CD4-positive, alpha-beta memory T cell (primary cell): ENCODE results near the gene RNF151. TPM values are rescaled to one million over a fixed set of nuclear protein-coding genes. Genes with fewer than 3 reads are reported as not detected.
A peak's percentile ranks its signal among the peaks of the same experiment; 100 is the strongest.

Experiments used
- CTCF ChIA-PET: fragments of 350-600 bp; sonication (Branson Sonifier 250); formaldehyde crosslinking; loops from one replicate; lab custom pipeline; 2021; ENCODE audit warnings: inconsistent platforms; ENCODE audit not compliant: partially characterized antibody; lab: Charles Lee
- POLR2A ChIA-PET: fragments of 350-600 bp; sonication (Branson Sonifier 250); formaldehyde crosslinking; loops from one replicate; lab custom pipeline; 2021; ENCODE audit not compliant: partially characterized antibody; lab: Charles Lee
- DNase-seq, 5 donors: peaks; one replicate each; pipeline versions ENCODE4 v3.0.0 to v3.0.0-alpha.2; 2020 to 2022; ENCODE audit warnings: mixed read lengths in 1 of 5
- H3K27ac ChIP-seq: one replicate; pipeline ENCODE4 v1.7.0; 2013; ENCODE audit warnings: low read depth, low read length
- H3K27me3 ChIP-seq: 2 replicates; pipeline ENCODE4 v1.7.0; 2013; ENCODE audit warnings: mild to moderate bottlenecking, low read length, moderate library complexity; ENCODE audit not compliant: insufficient read depth
- H3K36me3 ChIP-seq: 2 replicates; pipeline ENCODE4 v1.7.0; 2013; ENCODE audit warnings: mild to moderate bottlenecking, low read length, moderate library complexity; ENCODE audit not compliant: insufficient read depth
- H3K4me1 ChIP-seq: 2 replicates; pipeline ENCODE4 v1.7.0; 2013; ENCODE audit warnings: mild to moderate bottlenecking, low read length, moderate library complexity; ENCODE audit not compliant: insufficient read depth
- H3K4me3 ChIP-seq, 2 donors: one replicate each; pipeline ENCODE4 v1.7.0; 2013; ENCODE audit warnings: low read length in 2 of 2, mild to moderate bottlenecking in 1 of 2
- H3K9me3 ChIP-seq, 2 donors: one replicate each; pipeline ENCODE4 v1.7.0; 2013; ENCODE audit warnings: low read length in 2 of 2, control low read depth in 1 of 2; ENCODE audit not compliant: control insufficient read depth in 1 of 2
- H3K27ac Mint-ChIP-seq, 7 donors: one replicate each; pipeline ENCODE4 v1.8.0; 2020 to 2021; ENCODE audit warnings: mixed read lengths in 7 of 7, mild to moderate bottlenecking in 6 of 7, inconsistent platforms in 3 of 7, moderate library complexity in 3 of 7
- H3K27me3 Mint-ChIP-seq, 2 donors: one replicate each; pipeline ENCODE4 v1.8.0; 2020 to 2021; ENCODE audit warnings: mixed read lengths in 2 of 2
- H3K36me3 Mint-ChIP-seq, 2 donors: one replicate each; pipeline ENCODE4 v1.8.0; 2020 to 2021; ENCODE audit warnings: mixed read lengths in 2 of 2, inconsistent platforms in 1 of 2, mild to moderate bottlenecking in 1 of 2
- H3K4me1 Mint-ChIP-seq, 4 donors: one replicate each; pipeline ENCODE4 v1.8.0; 2020 to 2021; ENCODE audit warnings: mixed read lengths in 4 of 4, mild to moderate bottlenecking in 1 of 4
- H3K4me3 Mint-ChIP-seq, 8 donors: one replicate each; pipeline ENCODE4 v1.8.0; 2020 to 2021; ENCODE audit warnings: mixed read lengths in 8 of 8, mild to moderate bottlenecking in 7 of 8, moderate library complexity in 6 of 8, inconsistent platforms in 3 of 8
- H3K9me3 Mint-ChIP-seq, 8 donors: one replicate each; pipeline ENCODE4 v1.8.0; 2020 to 2021; ENCODE audit warnings: mixed read lengths in 8 of 8, mild to moderate bottlenecking in 5 of 8, inconsistent platforms in 3 of 8, moderate library complexity in 1 of 8
- intact Hi-C: fragments of 100-400 bp; cut with micrococcal nuclease; formaldehyde crosslinking; loops from one replicate; pipeline ENCODE4 v1.15.1; 2023
- polyA plus RNA-seq, 2 donors: library from polyadenylated mRNA; unstranded; fragments of 300-500 nt; fragmentation: Illumina TruSeq; gene quantifications; one replicate each; pipeline ENCODE4 v1.2.3, GENCODE V29; 2021
- total RNA-seq, 2 experiments: library from RNA; stranded (reverse); gene quantifications; one replicate each; pipeline ENCODE4 v1.2.3, GENCODE V29; 2021

RNF151 gene
- total and polyA plus RNA-seq, 4 experiments from 2014 or later: not detected

DNA sequence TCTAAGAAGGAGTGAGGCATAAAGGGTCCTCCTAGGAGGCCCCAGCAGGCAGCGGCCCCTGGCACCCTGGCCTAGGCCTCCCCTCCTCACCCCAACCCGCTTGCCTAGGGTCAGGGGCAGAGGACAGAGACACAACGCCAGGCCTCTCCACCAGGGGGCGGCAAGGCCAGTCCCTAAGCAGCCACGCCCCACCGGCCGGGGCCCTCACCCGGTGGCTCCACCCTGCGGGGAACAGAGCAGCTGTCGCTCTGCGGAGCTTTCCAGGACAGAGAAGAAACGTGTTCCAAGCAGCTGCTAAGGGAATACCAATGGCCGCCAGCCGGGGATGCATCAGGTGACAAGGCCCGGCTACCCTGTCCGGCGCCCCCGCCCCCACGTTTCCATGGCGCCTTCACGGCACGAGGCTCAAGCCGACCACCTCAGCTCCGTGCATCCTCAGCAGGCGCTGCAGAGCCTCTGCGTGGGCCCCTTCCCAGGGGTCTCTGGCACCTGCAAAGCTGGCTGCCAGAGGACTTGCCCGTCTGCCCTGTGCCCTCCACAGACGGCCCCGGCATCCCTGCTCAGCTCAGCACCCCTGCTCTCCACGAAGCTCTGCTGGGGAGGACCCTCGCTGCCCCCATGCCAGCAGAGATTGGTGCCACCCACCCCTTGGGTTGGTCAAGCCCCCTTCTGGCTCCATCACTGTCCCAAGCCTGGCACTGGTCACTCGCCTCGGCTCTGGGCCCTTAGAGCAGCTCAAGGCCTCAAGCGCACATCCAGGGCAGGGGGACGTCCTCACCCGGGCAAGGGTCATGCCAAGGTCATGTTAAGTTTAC, 37.4 kb downstream of the RNF151 start:
- peaks cover 18 to 47% (median 27%) of the 10 kb centered on the region in 4 donors for H3K4me1 Mint-ChIP-seq
- peak; percentile 82 to 87 (median 83) for DNase-seq
- intact Hi-C loops: no loop called here
- no peaks in the 10 kb centered on the region for H3K9me3 ChIP-seq
- ChIA-PET CTCF (interaction anchor here (0.6 to 4.9 kb wide), 21 partner anchors 9 to 548 kb away, joined by 3 to 44 read pairs (median 6); partner anchors contain the start of genes GFER, RNF151 and TRAF7), POLR2A (interaction anchor here (0.9 to 3.8 kb wide), 8 partner anchors 10 to 177 kb away, joined by 3 to 25 read pairs (median 4); partner anchors contain the start of genes FAHD1, HAGH, NTHL1 and RPS2)
- peaks cover 40% of the 10 kb centered on the region for H3K4me1 ChIP-seq
- no peaks in the 10 kb centered on the region for H3K27me3 ChIP-seq
- no peak overlapping the region for H3K27ac Mint-ChIP-seq
- no peak overlapping the region for H3K27ac ChIP-seq
- H3K4me3 Mint-ChIP-seq: peak overlapping the region in 1 of 8 donors; percentile 17
- peaks cover 5 to 14% of the 10 kb centered on the region in 2 donors for H3K36me3 Mint-ChIP-seq
- H3K9me3 Mint-ChIP-seq: no peaks in the 10 kb centered on the region
- no peak overlapping the region for H3K4me3 ChIP-seq
- H3K27me3 Mint-ChIP-seq: no peaks in the 10 kb centered on the region
- peaks cover 34% of the 10 kb centered on the region for H3K36me3 ChIP-seq

DNA sequence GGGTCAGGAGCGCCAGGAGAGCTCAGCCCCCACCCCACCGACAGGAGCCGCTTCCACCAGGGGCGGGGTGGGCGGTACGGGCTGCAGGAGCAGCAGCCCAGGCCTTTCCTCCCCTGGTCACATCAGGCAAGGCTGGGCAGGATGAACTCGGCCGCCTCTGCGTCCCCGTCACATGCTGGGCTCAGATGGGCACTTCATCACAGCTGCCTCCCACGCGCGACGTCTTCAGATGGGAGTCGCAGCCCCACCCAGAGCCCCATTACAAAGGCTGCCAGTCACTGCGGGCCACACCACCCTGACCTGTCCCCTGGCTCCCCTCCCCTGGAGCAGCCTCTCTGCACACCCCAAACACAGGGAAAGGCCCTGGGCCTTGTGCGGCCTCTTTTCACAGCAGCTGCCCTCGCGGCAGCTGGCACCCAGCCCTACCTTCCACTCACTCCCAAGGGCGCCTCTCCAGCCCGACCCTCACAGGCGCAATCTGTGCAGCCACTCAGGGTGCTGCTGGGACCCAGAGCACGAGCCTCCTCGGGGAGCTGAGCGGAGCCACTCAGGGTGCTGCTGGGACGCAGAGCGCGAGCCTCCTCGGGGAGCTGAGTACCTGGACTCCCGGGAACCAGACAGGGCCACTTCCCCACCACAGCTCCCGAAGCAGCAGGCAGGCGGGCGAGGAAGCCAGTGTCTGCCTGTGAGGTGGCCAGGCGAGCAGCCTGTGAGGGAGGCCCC, 38.3 kb downstream of the RNF151 start:
- no peak for DNase-seq
- Mint-ChIP-seq H3K4me3 (peak overlapping the region in 1 of 8 donors; percentile 36), H3K27ac (no peak overlapping the region)

GRCh38 chr16:2005646-2006045, 39.0 kb downstream of the RNF151 start:
- Mint-ChIP-seq H3K27me3 (no peaks in the 10 kb centered on the region), H3K27ac (peak overlapping the region in 1 of 7 donors; percentile 57), H3K36me3 (peaks cover 5 to 17% of the 10 kb centered on the region in 2 donors), H3K4me3 (no peak overlapping the region), H3K4me1 (peaks cover 23 to 53% (median 34%) of the 10 kb centered on the region in 4 donors), H3K9me3 (no peaks in the 10 kb centered on the region)
- ChIA-PET CTCF (interaction anchor here (0.6 to 4.9 kb wide), 3 partner anchors 53 to 142 kb away, joined by 3 to 44 read pairs (median 3); no protein-coding TSS in a partner anchor), POLR2A (interaction anchor here (0.6 to 3.8 kb wide), 2 partner anchors 12 to 405 kb away, joined by 3 to 25 read pairs; no protein-coding TSS in a partner anchor)
- peaks cover 50% of the 10 kb centered on the region for H3K4me1 ChIP-seq
- no peak for DNase-seq
- H3K27ac ChIP-seq: no peak overlapping the region
- intact Hi-C loops: loop anchor here (5.0 kb wide), 1 partner anchor 42 kb away; the partner anchor contains the start of genes NTHL1 and TSC2
- H3K27me3 ChIP-seq: no peaks in the 10 kb centered on the region
- peaks cover 27% of the 10 kb centered on the region for H3K36me3 ChIP-seq
- no peak overlapping the region for H3K4me3 ChIP-seq
- no peaks in the 10 kb centered on the region for H3K9me3 ChIP-seq

More for the DNA sequence above, 38.3 kb downstream of the RNF151 start:
- intact Hi-C loops: loop anchor here (5.0 kb wide), 1 partner anchor 42 kb away; the partner anchor contains the start of genes NTHL1 and TSC2
- Histone ChIP-seq H3K4me3 (no peak overlapping the region), H3K27ac (no peak overlapping the region), H3K9me3 (no peaks in the 10 kb centered on the region), H3K27me3 (no peaks in the 10 kb centered on the region), H3K36me3 (peaks cover 32% of the 10 kb centered on the region), H3K4me1 (peaks cover 43% of the 10 kb centered on the region)
- Mint-ChIP-seq H3K27me3 (no peaks in the 10 kb centered on the region), H3K9me3 (no peaks in the 10 kb centered on the region), H3K4me1 (peaks cover 18 to 47% (median 28%) of the 10 kb centered on the region in 4 donors), H3K36me3 (peaks cover 5 to 14% of the 10 kb centered on the region in 2 donors)
- CTCF ChIA-PET: interaction anchor here (0.6 to 4.9 kb wide), 15 partner anchors 8 to 150 kb away, joined by 3 to 44 read pairs (median 6); partner anchors contain the start of genes GFER and TRAF7
- POLR2A ChIA-PET: interaction anchor here (0.6 to 3.8 kb wide), 7 partner anchors 11 to 406 kb away, joined by 3 to 25 read pairs (median 5); partner anchors contain the start of genes NTHL1, RPS2, TBL3 and TRAF7

GRCh38 chr16:2006317-2006716, 39.7 kb downstream of the RNF151 start:
- H3K4me1 Mint-ChIP-seq: peaks cover 23 to 53% (median 34%) of the 10 kb centered on the region in 4 donors
- DNase-seq: no peak

DNA sequence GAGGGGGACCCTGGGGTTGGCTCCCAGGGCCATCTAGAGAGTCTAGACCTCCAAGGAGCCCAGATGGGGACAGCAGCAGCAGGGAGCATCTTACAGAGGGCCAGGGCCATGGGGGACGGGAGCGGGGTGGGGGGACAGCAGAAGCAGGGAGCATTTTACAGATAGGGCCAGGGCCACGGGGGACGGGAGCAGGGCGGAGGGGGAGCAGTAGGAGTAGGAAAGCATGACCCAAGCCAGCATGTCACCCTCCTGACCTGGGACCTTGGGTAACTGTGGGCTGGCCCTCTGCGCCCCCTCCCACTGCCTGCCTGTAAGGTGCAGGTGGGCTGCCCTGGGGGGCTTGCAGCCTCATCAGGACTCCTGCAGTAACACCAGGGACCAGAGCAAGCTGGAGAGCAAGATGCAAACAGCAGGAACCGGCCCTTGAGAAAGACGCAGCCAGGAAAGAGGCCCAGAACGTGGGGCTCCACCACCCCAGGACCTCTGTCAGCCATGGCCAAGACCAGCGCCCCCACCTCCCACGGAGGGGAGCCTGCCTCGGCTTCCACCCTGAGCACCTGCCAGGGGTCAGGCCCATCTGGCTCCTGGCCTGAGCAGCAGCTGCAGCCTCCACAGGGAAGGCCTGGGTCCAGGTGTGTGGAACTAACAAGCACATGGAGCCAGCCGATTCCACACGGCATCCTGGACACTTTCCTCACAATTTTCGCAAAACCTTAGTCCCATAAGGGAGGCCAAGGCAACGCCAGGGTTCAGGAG, 40.6 kb downstream of the RNF151 start:
- H3K4me3 Mint-ChIP-seq: peak overlapping the region; percentile 70 to 90 (median 85)
- intact Hi-C loops: loop anchor here (5.0 kb wide), 1 partner anchor 40 kb away; the partner anchor contains the start of genes NTHL1 and TSC2
- peaks cover 0 to 10% of the 10 kb centered on the region in 2 donors for H3K36me3 Mint-ChIP-seq
- H3K27ac Mint-ChIP-seq: peak overlapping the region in 6 of 7 donors; percentile 84 to 93 (median 90)
- H3K27me3 Mint-ChIP-seq: no peaks in the 10 kb centered on the region
- H3K9me3 ChIP-seq: no peaks in the 10 kb centered on the region
- POLR2A ChIA-PET: interaction anchor here (0.6 to 3.0 kb wide), 6 partner anchors 16 to 180 kb away, joined by 3 to 29 read pairs (median 11); partner anchors contain the start of genes FAHD1, HAGH, RPS2 and SYNGR3
- H3K36me3 ChIP-seq: peaks cover 14% of the 10 kb centered on the region
- no peak for DNase-seq
- H3K4me1 Mint-ChIP-seq: peaks cover 23 to 53% (median 34%) of the 10 kb centered on the region in 4 donors
- H3K27ac ChIP-seq: peak overlapping the region; percentile 89
- CTCF ChIA-PET: interaction anchor here (1.7 to 2.0 kb wide), 2 partner anchors 15 to 133 kb away, joined by 6 to 11 read pairs; no protein-coding TSS in a partner anchor
- H3K9me3 Mint-ChIP-seq: no peaks in the 10 kb centered on the region
- H3K4me3 ChIP-seq: no peak overlapping the region
- peaks cover 51% of the 10 kb centered on the region for H3K4me1 ChIP-seq
- no peaks in the 10 kb centered on the region for H3K27me3 ChIP-seq

More at GRCh38 chr16:2006317-2006716, 39.7 kb downstream of the RNF151 start:
- Histone ChIP-seq H3K9me3 (no peaks in the 10 kb centered on the region), H3K36me3 (peaks cover 22% of the 10 kb centered on the region), H3K4me3 (no peak overlapping the region), H3K27ac (no peak overlapping the region), H3K4me1 (peaks cover 51% of the 10 kb centered on the region), H3K27me3 (no peaks in the 10 kb centered on the region)
- intact Hi-C loops: loop anchor here (5.0 kb wide), 1 partner anchor 41 kb away; the partner anchor contains the start of genes NTHL1 and TSC2
- Mint-ChIP-seq H3K4me3 (peak overlapping the region in 1 of 8 donors; percentile 57), H3K36me3 (peaks cover 0 to 13% of the 10 kb centered on the region in 2 donors), H3K27me3 (no peaks in the 10 kb centered on the region), H3K27ac (peak overlapping the region in 3 of 7 donors; percentile 38 to 57 (median 57)), H3K9me3 (no peaks in the 10 kb centered on the region)
- POLR2A ChIA-PET: interaction anchor here (3.8 kb wide), 1 partner anchor 13 kb away, joined by 25 read pairs; no protein-coding TSS in a partner anchor
- CTCF ChIA-PET: interaction anchor here (4.9 kb wide), 1 partner anchor 134 kb away, joined by 44 read pairs; no protein-coding TSS in a partner anchor
